Measurements from ENCODE around the gene SLC6A7. TPM values are rescaled to one million over a fixed set of nuclear protein-coding genes. Genes with fewer than 3 reads are reported as not detected.

The SLC6A7 gene
- total RNA-seq, 1 donor = not detected

- TF ChIP-seq CTCF (IDR thresholded peaks at IDR 0.05; ENCODE audit: extremely low read depth, low read depth, low read length) = no peak
- Histone ChIP-seq H2AFZ (ENCODE audit: low read length) (peak overlapping the region; percentile 1), H3K27ac (ENCODE audit: low read depth, low read length) (peak overlapping the region; percentile 82), H3K27me3 (ENCODE audit: insufficient read depth, low read length) (no peaks in the 10 kb centered on the region), H3K4me3 (ENCODE audit: insufficient read depth, low read length) (peak overlapping the region; percentile 93), H3K36me3 (ENCODE audit: insufficient read depth, low read length) (peaks cover 24% of the 10 kb centered on the region), H3K9me3 (ENCODE audit: low read depth, low read length) (no peaks in the 10 kb centered on the region), H4K20me1 (ENCODE audit: insufficient read depth, low read length) (peaks cover 24% of the 10 kb centered on the region), H3K79me2 (ENCODE audit: insufficient read depth, low read length) (peaks cover 43% of the 10 kb centered on the region), H3K4me1 (ENCODE audit: insufficient read depth, low read length) (peaks cover 71% of the 10 kb centered on the region), H3K4me2 (ENCODE audit: insufficient read depth, low read length) (peak overlapping the region; percentile 97)
- peak; percentile 86 for DNase-seq (ENCODE audit: insufficient read length, low spot score, missing footprints)
Measured at GRCh38 chr5:150156027-150156368, 33.9 kb upstream of the SLC6A7 start.

GRCh38 chr5:150156540-150156939 is 33.3 kb upstream of the SLC6A7 start:
- Histone ChIP-seq H2AFZ (ENCODE audit: low read length) (peak overlapping the region; percentile 1), H3K9me3 (ENCODE audit: low read depth, low read length) (no peaks in the 10 kb centered on the region), H3K4me3 (ENCODE audit: insufficient read depth, low read length) (peak overlapping the region; percentile 93), H4K20me1 (ENCODE audit: insufficient read depth, low read length) (peaks cover 21% of the 10 kb centered on the region), H3K27ac (ENCODE audit: low read depth, low read length) (peak overlapping the region; percentile 82), H3K4me1 (ENCODE audit: insufficient read depth, low read length) (peaks cover 70% of the 10 kb centered on the region), H3K27me3 (ENCODE audit: insufficient read depth, low read length) (no peaks in the 10 kb centered on the region), H3K4me2 (ENCODE audit: insufficient read depth, low read length) (peak overlapping the region; percentile 97), H3K36me3 (ENCODE audit: insufficient read depth, low read length) (peaks cover 20% of the 10 kb centered on the region), H3K79me2 (ENCODE audit: insufficient read depth, low read length) (peaks cover 38% of the 10 kb centered on the region)
- no peak for TF ChIP-seq CTCF (IDR thresholded peaks at IDR 0.05; ENCODE audit: extremely low read depth, low read depth, low read length)
- DNase-seq (ENCODE audit: insufficient read length, low spot score, missing footprints) = no peak

DNA sequence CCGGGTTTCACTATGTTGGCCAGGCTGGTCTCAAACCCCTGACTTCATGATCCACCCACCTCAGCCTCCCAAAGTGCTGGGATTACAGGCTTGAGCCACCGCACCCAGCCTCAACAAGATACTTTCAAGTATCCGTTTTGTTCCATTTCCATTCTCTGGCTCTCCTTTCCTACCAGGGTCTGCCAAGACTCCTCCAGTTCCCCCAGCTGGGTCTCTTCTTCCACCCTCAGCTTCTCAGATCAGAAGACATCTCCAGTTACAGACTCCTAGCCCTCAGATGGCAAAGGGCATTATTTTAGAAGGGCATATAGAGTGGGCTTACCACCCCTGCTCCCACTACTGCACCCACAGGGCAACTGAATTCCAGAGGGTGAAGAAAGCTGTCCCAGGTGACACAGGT is 32.7 kb upstream of the SLC6A7 start:
- Histone ChIP-seq H3K4me2 (ENCODE audit: insufficient read depth, low read length) (no peak overlapping the region), H3K36me3 (ENCODE audit: insufficient read depth, low read length) (peaks cover 19% of the 10 kb centered on the region), H3K9me3 (ENCODE audit: low read depth, low read length) (no peaks in the 10 kb centered on the region), H2AFZ (ENCODE audit: low read length) (no peak overlapping the region), H3K27me3 (ENCODE audit: insufficient read depth, low read length) (no peaks in the 10 kb centered on the region), H3K27ac (ENCODE audit: low read depth, low read length) (peak overlapping the region; percentile 83), H3K4me1 (ENCODE audit: insufficient read depth, low read length) (peaks cover 69% of the 10 kb centered on the region), H4K20me1 (ENCODE audit: insufficient read depth, low read length) (peaks cover 20% of the 10 kb centered on the region), H3K79me2 (ENCODE audit: insufficient read depth, low read length) (peaks cover 33% of the 10 kb centered on the region), H3K4me3 (ENCODE audit: insufficient read depth, low read length) (no peak overlapping the region)
- no peak for TF ChIP-seq CTCF (IDR thresholded peaks at IDR 0.05; ENCODE audit: extremely low read depth, low read depth, low read length)
- no peak for DNase-seq (ENCODE audit: insufficient read length, low spot score, missing footprints)

DNA sequence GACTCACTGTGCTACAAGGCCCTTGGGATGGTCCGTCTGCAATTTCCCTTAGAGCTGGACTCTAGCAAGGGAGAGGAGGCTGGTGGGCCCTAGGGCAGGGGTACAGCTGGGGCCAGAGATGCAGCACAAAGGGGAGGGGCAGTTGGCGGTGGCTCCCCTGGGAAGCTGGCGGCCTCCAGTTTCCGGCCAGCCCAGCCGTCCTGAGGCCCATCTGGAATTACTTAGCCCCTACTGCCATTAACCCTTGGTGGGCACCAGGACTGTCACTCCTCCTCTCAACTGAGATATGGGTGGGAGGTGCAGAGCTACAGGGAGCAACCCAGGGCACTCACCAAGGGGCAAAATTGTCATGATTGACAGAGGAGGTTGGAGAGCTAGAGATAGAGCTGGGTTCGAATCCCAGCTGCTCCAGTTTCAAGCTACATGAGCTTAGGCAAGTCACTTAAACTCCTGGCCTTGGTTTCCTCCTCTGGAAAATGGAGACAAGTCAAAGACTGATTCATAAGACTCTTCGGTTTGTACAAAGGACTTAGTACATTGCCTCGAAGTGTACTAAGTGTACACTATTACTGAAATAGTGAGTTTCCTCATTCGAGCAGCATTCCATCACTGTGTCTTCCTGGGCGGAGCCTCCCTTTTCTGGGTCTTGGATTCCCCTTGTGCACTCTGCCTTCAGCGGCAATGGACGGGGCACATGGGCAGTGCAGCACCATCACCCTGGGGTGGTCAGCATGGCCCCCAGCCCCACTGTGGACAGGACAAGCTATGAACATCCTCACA is 31.5 kb upstream of the SLC6A7 start:
- H3K36me3 ChIP-seq (ENCODE audit: insufficient read depth, low read length) = peaks cover 7% of the 10 kb centered on the region
- H4K20me1 ChIP-seq (ENCODE audit: insufficient read depth, low read length) = peaks cover 8% of the 10 kb centered on the region
- H3K4me3 ChIP-seq (ENCODE audit: insufficient read depth, low read length) = peak overlapping the region; percentile 17
- H3K27me3 ChIP-seq (ENCODE audit: insufficient read depth, low read length) = no peaks in the 10 kb centered on the region
- peaks cover 21% of the 10 kb centered on the region for H3K79me2 ChIP-seq (ENCODE audit: insufficient read depth, low read length)
- no peak for TF ChIP-seq CTCF (IDR thresholded peaks at IDR 0.05; ENCODE audit: extremely low read depth, low read depth, low read length)
- peak overlapping the region; percentile 83 for H3K27ac ChIP-seq (ENCODE audit: low read depth, low read length)
- peak overlapping the region; percentile 22 for H3K4me2 ChIP-seq (ENCODE audit: insufficient read depth, low read length)
- peaks cover 58% of the 10 kb centered on the region for H3K4me1 ChIP-seq (ENCODE audit: insufficient read depth, low read length)
- no peaks in the 10 kb centered on the region for H3K9me3 ChIP-seq (ENCODE audit: low read depth, low read length)
- DNase-seq (ENCODE audit: insufficient read length, low spot score, missing footprints) = peak; percentile 90
- peak overlapping the region; percentile 77 for H2AFZ ChIP-seq (ENCODE audit: low read length)
